HG03103 (cell line): Measurements from ENCODE around the gene AMACR.
A peak's percentile ranks its signal among the peaks of the same experiment; 100 is the strongest.
"Not testable (repeated sequence)": the region's sequence is repeated elsewhere in the genome, so short reads cannot be mapped to it uniquely, and the experiment has no call there.

Experiments
- ATAC-seq: cut with Tn5 transposase; IDR thresholded peaks from one replicate; pipeline ENCODE4 v1.9.1; 2021; ENCODE audit warnings: low read depth; ENCODE audit not compliant: unreplicated experiment

AMACR gene

GRCh38 chr5:33975852-33976251, 32.0 kb downstream of the AMACR start:
- ATAC-seq, result no peak

- no peak for ATAC-seq
These were observed 34.6 kb downstream of the AMACR start for GRCh38 chr5:33973271-33973670.

DNA sequence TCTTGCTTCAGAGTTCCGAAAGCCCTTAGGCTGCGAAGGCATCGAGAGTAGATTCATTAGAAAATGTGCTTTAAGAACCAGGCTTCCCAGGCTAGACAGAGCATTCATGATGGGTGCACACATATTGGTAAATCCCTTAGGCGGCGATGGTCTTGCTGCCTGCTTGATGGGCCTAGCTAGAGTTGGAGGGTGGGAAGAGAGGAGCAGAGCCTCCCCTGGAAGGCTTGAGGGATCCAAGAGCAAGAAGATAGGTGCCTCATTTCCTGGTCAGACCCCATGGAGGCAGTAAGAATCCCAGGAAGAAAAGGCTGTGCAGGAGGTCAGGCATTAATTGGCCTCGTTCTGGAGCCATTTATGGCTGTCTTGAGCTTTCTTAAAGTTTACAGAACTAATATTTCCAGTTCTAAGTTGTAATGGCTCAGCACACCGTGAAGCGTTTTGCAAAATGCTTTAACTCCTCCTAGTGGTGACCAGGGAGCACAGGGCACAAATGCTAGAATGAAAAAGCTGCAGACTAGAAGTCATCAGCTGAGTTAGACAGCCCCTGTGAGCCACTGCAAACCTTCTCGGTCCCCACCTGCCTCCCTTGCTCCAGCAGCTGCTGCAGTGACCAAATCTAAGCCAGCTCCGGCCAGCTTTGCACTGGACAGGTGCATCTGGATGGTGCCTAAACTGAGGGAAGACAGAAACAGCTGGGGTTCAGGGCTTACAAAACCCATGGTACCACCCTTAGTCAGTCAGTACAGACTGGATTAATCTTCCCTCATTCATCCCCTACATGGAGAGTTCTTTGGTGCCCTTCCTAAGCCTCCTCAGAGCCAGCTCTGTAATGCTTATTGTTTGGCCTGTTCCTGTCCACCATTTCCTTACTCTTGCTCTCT, 38.0 kb downstream of the AMACR start:
- peak; percentile 70 for ATAC-seq

DNA sequence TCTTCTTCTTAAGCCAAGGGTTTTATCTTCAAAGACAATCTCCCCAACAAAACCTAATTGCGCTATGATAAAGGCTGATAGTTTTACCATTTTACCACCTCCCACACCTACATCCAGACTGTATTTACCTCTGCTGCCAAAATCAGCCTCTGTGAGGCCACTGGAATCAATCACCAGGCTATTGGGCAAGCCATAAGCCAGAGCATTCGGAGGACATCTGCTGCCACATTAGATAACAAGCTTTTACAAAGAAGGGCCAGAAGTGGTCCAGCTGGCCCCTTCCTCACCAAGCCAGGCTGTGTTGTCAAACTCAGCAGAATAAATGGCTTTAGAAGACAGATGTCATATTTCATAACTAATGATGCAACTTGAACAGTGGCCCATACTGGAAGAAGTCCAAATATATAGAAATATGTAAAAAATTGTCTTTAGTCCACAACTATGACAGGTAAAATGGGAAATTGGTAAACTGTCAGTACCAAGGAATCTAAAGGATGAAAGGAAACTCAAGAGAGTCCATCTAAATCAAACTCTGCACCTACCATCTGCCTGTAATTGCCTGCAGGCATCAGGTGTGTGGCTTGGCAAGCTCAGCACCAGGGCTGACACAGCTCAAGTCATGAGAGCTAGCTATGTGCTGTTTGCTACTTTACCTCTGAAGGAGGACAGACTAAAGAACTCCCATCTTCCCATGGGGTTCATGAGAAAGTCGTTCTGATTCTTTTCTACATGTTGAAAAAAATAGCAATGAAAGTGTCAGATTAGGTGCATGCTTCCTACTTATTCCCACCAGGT, 39.4 kb downstream of the AMACR start:
- no peak for ATAC-seq

GRCh38 chr5:33966805-33967204, 41.0 kb downstream of the AMACR start:
- no peak for ATAC-seq

DNA sequence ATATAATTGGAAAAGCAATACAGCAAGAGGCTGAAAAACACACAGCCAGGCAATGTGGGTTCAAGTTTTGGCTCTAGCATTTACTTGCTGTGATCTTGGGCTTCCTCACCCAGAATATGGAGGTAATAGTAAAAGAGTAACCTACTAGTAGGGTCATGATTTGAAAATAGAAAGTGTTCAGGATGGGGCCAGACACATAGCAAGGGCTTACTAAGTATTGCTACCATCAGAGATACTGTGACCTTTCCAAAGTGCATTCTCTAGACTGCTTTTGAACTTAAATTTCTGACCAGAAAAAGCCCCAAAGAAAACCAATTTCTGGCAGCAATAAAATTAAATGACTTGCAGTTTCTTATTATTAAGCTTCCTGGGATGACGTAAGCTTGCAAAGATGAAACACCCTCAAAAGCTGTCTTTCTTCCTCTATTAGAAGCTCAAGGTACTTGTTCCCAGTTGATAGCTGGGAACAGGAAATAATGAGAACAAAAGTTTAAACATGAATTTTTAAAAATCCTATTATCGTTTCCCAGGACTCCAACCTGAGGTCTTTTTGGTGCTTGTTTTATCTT, 43.6 kb downstream of the AMACR start:
- no peak for ATAC-seq

GRCh38 chr5:33958176-33958575, 49.7 kb downstream of the AMACR start:
- no peak for ATAC-seq

GRCh38 chr5:33957577-33958150, 50.2 kb downstream of the AMACR start:
- ATAC-seq, result no peak

DNA sequence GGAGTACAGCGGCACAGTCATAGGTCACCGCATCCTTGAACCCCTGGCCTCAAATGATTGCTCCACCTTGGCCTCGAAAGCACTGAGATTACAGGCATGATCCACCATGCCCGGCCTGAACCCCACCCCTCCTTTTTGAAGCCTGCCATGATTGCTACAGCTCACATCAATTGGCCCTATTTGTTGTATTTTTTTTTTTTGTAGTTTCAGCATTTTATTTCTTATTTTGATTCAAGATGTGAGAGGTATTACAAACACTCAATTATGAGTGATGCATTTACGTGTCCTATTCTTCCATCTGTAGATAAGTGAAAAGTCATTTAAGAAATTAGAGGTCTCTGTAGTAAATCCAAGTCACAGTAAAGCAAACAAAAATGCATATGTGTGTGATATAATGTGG, 55.7 kb downstream of the AMACR start:
- not testable (repeated sequence) for ATAC-seq

DNA sequence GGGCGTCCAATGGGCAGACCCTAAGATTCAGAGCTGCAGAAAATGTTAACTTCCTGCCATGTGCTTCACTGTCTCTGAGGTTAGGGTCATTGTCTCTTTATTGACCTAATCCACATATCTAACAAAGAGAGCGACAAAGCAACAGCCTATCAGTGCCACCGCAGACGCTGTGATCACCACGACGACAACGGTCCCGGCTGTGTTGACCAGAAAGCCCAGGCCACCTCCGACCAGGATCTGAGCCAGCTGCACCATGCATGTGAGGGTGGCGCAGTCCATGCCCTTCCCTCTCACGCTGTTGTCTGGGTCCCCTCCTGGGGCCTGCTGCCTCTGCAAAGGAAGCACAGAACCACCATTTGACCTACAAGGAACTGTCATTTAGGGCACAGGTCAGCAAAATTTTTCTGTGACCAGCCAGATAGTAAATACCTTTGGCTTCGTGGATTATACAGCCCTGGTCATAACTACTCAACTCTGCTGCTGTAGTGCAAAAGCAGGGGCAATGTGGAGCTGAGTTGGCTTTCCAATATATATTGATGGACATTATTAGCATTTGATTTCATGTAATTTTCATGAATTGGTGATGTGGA, 63.2 kb downstream of the AMACR start:
- ATAC-seq, result no peak

GRCh38 chr5:33941090-33941489, 66.8 kb downstream of the AMACR start:
- ATAC-seq, result no peak

GRCh38 chr5:33939556-33940262, 68.1 kb downstream of the AMACR start:
- no peak for ATAC-seq

DNA sequence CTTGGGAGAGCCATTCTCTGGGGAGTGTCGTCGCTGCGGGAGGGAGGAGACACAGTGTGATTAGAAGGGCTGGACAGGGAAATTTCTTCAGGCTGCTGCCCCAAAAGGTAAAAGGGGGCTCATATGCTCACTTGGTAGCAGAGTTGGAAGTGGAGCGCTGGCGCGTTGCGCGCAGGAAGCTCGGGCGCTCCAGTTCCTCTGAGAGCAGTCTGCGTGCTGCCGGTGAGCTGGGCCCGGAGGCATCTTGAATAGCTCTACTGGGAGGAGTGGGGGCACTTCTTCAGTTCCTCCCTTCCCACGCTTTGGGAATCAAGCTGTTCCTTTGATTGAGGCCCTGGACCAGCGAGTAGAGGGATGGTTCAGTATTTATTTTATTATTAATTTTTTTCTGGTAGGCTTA, 69.0 kb downstream of the AMACR start:
- ATAC-seq, result no peak

DNA sequence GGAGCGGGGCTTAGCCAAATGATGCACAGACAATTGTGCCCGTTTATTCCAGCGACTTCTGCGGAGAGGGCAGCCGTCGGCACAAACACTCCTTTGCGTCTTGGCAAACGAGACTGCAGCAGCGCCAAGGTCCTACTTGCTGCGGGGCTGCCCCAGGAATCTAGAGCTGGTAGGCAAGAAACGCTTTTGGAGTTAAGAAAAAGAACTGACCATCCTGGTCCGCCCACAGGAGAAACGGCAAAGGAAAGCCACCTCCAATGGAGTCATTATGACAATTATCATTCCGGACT, 69.4 kb downstream of the AMACR start:
- no peak for ATAC-seq

DNA sequence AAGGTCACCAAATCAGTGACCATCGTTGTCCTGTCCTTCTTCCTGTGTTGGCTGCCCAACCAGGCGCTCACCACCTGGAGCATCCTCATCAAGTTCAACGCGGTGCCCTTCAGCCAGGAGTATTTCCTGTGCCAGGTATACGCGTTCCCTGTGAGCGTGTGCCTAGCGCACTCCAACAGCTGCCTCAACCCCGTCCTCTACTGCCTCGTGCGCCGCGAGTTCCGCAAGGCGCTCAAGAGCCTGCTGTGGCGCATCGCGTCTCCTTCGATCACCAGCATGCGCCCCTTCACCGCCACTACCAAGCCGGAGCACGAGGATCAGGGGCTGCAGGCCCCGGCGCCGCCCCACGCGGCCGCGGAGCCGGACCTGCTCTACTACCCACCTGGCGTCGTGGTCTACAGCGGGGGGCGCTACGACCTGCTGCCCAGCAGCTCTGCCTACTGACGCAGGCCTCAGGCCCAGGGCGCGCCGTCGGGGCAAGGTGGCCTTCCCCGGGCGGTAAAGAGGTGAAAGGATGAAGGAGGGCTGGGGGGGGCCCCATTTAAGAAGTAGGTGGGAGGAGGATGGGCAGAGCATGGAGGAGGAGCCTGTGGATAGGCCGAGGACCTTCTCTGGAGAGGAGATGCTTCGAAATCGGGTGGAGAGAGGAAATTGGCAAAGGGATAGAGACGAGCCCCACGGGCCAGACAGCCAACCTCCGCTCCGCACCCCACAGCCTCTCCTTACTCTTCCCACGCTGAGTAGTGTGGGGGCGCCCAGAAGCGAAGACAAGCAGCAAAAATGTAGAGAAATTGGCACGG, 69.9 kb downstream of the AMACR start:
- ATAC-seq, result no peak

DNA sequence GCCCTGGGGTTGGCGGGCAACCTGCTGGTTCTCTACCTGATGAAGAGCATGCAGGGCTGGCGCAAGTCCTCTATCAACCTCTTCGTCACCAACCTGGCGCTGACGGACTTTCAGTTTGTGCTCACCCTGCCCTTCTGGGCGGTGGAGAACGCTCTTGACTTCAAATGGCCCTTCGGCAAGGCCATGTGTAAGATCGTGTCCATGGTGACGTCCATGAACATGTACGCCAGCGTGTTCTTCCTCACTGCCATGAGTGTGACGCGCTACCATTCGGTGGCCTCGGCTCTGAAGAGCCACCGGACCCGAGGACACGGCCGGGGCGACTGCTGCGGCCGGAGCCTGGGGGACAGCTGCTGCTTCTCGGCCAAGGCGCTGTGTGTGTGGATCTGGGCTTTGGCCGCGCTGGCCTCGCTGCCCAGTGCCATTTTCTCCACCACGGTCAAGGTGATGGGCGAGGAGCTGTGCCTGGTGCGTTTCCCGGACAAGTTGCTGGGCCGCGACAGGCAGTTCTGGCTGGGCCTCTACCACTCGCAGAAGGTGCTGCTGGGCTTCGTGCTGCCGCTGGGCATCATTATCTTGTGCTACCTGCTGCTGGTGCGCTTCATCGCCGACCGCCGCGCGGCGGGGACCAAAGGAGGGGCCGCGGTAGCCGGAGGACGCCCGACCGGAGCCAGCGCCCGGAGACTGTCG, 70.7 kb downstream of the AMACR start:
- ATAC-seq, result no peak

DNA sequence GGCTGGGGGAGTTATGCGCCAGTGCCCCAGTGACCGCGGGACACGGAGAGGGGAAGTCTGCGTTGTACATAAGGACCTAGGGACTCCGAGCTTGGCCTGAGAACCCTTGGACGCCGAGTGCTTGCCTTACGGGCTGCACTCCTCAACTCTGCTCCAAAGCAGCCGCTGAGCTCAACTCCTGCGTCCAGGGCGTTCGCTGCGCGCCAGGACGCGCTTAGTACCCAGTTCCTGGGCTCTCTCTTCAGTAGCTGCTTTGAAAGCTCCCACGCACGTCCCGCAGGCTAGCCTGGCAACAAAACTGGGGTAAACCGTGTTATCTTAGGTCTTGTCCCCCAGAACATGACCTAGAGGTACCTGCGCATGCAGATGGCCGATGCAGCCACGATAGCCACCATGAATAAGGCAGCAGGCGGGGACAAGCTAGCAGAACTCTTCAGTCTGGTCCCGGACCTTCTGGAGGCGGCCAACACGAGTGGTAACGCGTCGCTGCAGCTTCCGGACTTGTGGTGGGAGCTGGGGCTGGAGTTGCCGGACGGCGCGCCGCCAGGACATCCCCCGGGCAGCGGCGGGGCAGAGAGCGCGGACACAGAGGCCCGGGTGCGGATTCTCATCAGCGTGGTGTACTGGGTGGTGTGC, 71.4 kb downstream of the AMACR start, which contains the start of gene RXFP3:
RXFP3 (plus strand) TSS at position 6 of the 636 bp plus-strand sequence; CDS start at position 361, 355 bp downstream.
- ATAC-seq, result no peak
